Fibroblast of the aortic adventitia (primary cell): Measurements from ENCODE around the gene C5AR1. TPM values are rescaled to one million over a fixed set of nuclear protein-coding genes. Genes with fewer than 3 reads are reported as not detected.
"Not testable (repeated sequence)": the region's sequence is repeated elsewhere in the genome, so short reads cannot be mapped to it uniquely, and the experiment has no call there.

Source experiments
- DNase-seq: peaks from one replicate; pipeline ENCODE4 v3.0.0-alpha.2; 2010; ENCODE audit warnings: low read depth
- H3K4me3 ChIP-seq: 2 replicates; pipeline ENCODE4 v1.5.1; 2011; ENCODE audit warnings: low read depth, mild to moderate bottlenecking, control low read depth, low read length, moderate library complexity
- CTCF ChIP-seq: IDR thresholded peaks from 2 replicates; pipeline ENCODE4 v1.5.1; 2011; ENCODE audit warnings: mild to moderate bottlenecking, low read length, control low read depth, inconsistent platforms; ENCODE audit not compliant: insufficient read depth
- total RNA-seq: library from RNA; depleted of rRNA; stranded (reverse); fragments of >200 nt; gene quantifications from 2 replicates; pipeline ENCODE4 v1.2.3, GENCODE V29; 2012; ENCODE audit warnings: low replicate concordance

C5AR1 gene
- 0.09 TPM in 1 of 2 replicates, not detected in the other for total RNA-seq

GRCh38 chr19:47309608-47310007, at the start of gene C5AR1:
C5AR1 (plus strand) TSS chr19:47309861; CDS start chr19:47309896, 35 bp downstream.
- no peak for TF ChIP-seq CTCF
- H3K4me3 ChIP-seq: no peak within 1 kb of the TSS

GRCh38 chr19:47260476-47260875, 49.2 kb upstream of the C5AR1 start:
- no peak overlapping the region for H3K4me3 ChIP-seq
- no peak for TF ChIP-seq CTCF
- DNase-seq: no peak

More at GRCh38 chr19:47309608-47310007, at the start of gene C5AR1:
- DNase-seq: no peak

DNA sequence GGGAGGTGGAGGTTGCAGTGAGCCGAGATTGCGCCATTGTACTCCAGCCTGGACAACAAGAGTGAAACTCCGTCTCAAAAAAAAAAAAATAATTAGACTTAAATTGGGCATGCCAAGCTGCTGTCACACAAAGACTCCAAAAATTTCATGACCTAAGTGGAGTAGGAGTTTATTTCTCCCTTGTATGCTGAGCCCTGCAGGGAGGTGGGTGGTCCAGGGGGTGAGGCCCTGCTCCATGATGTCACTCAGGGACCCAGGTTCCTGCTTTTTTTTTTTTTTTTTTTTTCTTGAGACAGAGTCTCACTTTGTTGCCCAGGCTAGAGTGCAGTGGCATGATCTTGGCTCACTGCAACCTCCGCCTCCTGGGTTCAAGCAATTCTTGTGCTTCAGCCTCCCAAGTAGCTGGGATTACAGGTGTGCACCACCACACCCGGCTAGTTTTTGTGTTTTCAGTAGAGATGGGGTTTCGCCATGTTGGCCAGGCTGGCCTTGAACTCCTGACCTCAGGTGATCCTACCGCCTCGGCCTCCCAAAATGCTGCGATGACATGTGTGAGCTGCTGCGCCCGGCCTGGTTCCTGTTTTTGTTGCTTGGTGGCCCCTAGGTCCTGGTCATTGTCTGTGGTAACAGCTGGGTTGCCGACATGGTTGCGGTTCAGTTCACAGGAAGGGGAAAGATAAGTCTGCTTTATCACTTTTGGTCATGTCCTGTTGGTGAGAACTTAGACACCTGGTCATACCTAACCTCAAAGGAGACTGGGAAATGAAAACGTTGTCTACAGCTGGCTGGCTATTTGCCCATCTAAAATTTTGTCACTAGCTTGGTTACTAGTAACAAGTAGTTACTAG, 47.5 kb upstream of the C5AR1 start:
- DNase-seq, H3K4me3 ChIP-seq: not testable (repeated sequence)

DNA sequence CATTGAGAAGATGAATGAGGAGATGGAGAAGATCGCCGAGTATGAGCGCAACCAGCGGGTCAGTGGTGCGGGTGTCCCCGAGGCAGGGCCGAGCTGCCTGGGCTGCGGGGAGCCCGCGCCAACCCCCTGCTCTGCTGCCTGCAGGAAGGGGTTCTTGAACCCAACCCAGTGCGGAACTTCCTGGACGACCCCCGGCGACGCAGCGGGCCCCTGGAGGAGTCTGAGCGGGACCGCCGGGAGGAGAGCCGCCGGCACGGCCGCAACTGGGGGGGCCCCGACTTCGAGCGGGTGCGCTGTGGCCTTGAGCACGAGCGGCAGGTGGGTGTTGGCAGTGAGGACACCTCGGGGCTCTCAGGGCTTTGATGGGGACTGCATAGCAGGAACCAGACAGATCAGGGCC, 45.0 kb upstream of the C5AR1 start:
- no peak overlapping the region for H3K4me3 ChIP-seq
- TF ChIP-seq CTCF: no peak
- no peak for DNase-seq

DNA sequence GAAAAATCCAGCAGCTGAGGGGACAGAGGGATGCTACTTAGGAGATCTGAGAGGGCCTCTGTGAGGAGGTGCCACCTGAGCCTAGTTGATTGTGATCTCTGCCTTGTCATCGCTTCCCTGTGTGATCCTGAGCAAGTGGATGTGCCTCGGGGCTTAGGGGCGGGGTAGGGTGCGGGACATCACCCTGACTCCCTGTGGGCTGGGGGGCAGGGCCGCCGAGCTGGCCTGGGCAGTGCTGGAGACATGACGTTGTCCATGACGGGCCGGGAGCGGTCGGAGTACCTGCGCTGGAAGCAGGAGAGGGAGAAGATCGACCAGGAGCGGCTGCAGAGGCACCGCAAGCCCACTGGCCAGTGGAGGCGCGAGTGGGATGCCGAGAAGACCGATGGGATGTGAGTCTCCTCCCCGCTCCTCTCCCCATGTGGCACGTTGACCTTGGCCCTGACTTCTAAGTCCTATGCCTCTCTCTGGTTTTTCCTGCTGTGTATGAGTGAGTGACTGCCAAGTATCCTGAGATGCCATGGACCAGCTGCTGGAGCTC, 43.2 kb upstream of the C5AR1 start:
- DNase-seq: no peak
- H3K4me3 ChIP-seq: no peak overlapping the region
- TF ChIP-seq CTCF: no peak

- DNase-seq: no peak
- TF ChIP-seq CTCF: no peak
- H3K4me3 ChIP-seq: no peak overlapping the region
Measured at GRCh38 chr19:47267350-47267759, 42.3 kb upstream of the C5AR1 start.

GRCh38 chr19:47268028-47268427, 41.6 kb upstream of the C5AR1 start:
- TF ChIP-seq CTCF: no peak
- DNase-seq: no peak

More at GRCh38 chr19:47268028-47268427, 41.6 kb upstream of the C5AR1 start:
- no peak overlapping the region for H3K4me3 ChIP-seq
